EH (cell line): ENCODE measurements around the gene SLC39A12.
A peak's percentile ranks its signal among the peaks of the same experiment; 100 is the strongest.

ENCODE experiments used
- DNase-seq: peaks from one replicate; pipeline ENCODE4 v3.0.0-alpha.2; 2015; ENCODE audit warnings: low read depth

Gene SLC39A12

GRCh38 chr10:17963431-17963830 lies 11.7 kb downstream of the SLC39A12 start:
- DNase-seq = no peak

- DNase-seq = no peak
These were observed 14.0 kb downstream of the SLC39A12 start for GRCh38 chr10:17965649-17966235.

- DNase-seq = no peak
These were observed 22.8 kb downstream of the SLC39A12 start for GRCh38 chr10:17974505-17974904.

- DNase-seq = peak; percentile 11
These were observed 29.3 kb downstream of the SLC39A12 start for GRCh38 chr10:17980846-17981565.

GRCh38 chr10:17981766-17982380 lies 30.2 kb downstream of the SLC39A12 start:
- DNase-seq = peak; percentile 90

- peak; percentile 47 for DNase-seq
These were observed 32.3 kb downstream of the SLC39A12 start for GRCh38 chr10:17984056-17984455.

- no peak for DNase-seq
These were observed 32.8 kb downstream of the SLC39A12 start for GRCh38 chr10:17984563-17984962.

GRCh38 chr10:17989908-17990767 lies 38.4 kb downstream of the SLC39A12 start:
- peak; percentile 88 for DNase-seq

GRCh38 chr10:17992266-17992665 lies 40.5 kb downstream of the SLC39A12 start:
- no peak for DNase-seq

GRCh38 chr10:17993361-17993760 lies 41.6 kb downstream of the SLC39A12 start:
- peak; percentile 30 for DNase-seq

- no peak for DNase-seq
These were observed 48.9 kb downstream of the SLC39A12 start for GRCh38 chr10:18000601-18001000.

- DNase-seq = no peak
These were observed 53.7 kb downstream of the SLC39A12 start for GRCh38 chr10:18005445-18005780.

- peak; percentile 78 for DNase-seq
These were observed 54.2 kb downstream of the SLC39A12 start for GRCh38 chr10:18005781-18006456.

GRCh38 chr10:18008986-18009385 lies 57.3 kb downstream of the SLC39A12 start:
- no peak for DNase-seq

GRCh38 chr10:18010050-18010449 lies 58.3 kb downstream of the SLC39A12 start:
- DNase-seq = no peak

GRCh38 chr10:18020523-18020922 lies 68.8 kb downstream of the SLC39A12 start:
- DNase-seq = no peak

- DNase-seq = peak; percentile 30
These were observed 70.2 kb downstream of the SLC39A12 start for GRCh38 chr10:18021725-18022480.

- peak; percentile 2 for DNase-seq
These were observed 91.7 kb downstream of the SLC39A12 start for GRCh38 chr10:18043148-18044006.

- DNase-seq = peak; percentile 39
These were observed 93.4 kb downstream of the SLC39A12 start for GRCh38 chr10:18044976-18045720.
